ENCODE results near the gene PRKG1.

GRCh38 chr10:51076299-51076841 is 2.1 kb downstream of the PRKG1 start:
- TF ChIP-seq CTCF (IDR thresholded peaks at IDR 0.05; ENCODE audit: borderline replicate concordance, extremely low read depth, low read length, poor library complexity, severe bottlenecking) (no peak), EZH2 (IDR thresholded peaks at IDR 0.05; ENCODE audit: borderline replicate concordance, low read depth, low read length, severe bottlenecking) (no peak)
